Ascending aorta (tissue), 2 donors: ENCODE measurements around the gene KCTD6. TPM values are rescaled to one million over a fixed set of nuclear protein-coding genes. Genes with fewer than 3 reads are reported as not detected.
A peak's percentile ranks its signal among the peaks of the same experiment; 100 is the strongest.

Experiments used
- DNase-seq, 2 donors: peaks; one replicate each; pipeline ENCODE4 v3.0.0-alpha.2; 2019; ENCODE audit warnings: low spot score in 2 of 2
- H3K27ac ChIP-seq, 2 donors: fragments of 200-600 bp; sonication (generic); one replicate each; pipeline ENCODE4 v1.5.1; 2016 to 2017; ENCODE audit warnings: mild to moderate bottlenecking in 1 of 2
- H3K27me3 ChIP-seq: fragments of 200-600 bp; sonication (generic); one replicate; pipeline ENCODE4 v1.5.1; 2017
- H3K36me3 ChIP-seq, 2 donors: fragments of 200-600 bp; sonication (generic); one replicate each; pipeline ENCODE4 v1.5.1; 2016
- H3K4me1 ChIP-seq, 2 donors: fragments of 200-600 bp; sonication (generic); one replicate each; pipeline ENCODE4 v1.5.1; 2016 to 2017; ENCODE audit warnings: mild to moderate bottlenecking in 1 of 2
- H3K4me3 ChIP-seq, 2 donors: fragments of 200-600 bp; sonication (generic); one replicate each; pipeline ENCODE4 v1.5.1; 2016 to 2017; ENCODE audit warnings: mild to moderate bottlenecking in 1 of 2
- H3K9me3 ChIP-seq, 2 donors: fragments of 200-600 bp; sonication (generic); one replicate each; pipeline ENCODE4 v1.5.1; 2016
- intact Hi-C: fragments of 100-400 bp; cut with DNase I; formaldehyde crosslinking; loops from one replicate; pipeline ENCODE4 v1.15.1; 2023
- total RNA-seq: library from RNA; depleted of rRNA; stranded (reverse); fragments of >200 nt; gene quantifications from one replicate; pipeline ENCODE4 v1.1.0, GENCODE V29; 2016
- TF ChIP-seq, protein P1 (sequence below), 3 experiments: fragments of 200-600 bp in 2 of 3; fragments of 450-650 bp in 1 of 3; sonication (generic) in 2 of 3; IDR thresholded peaks; one replicate each; pipeline ENCODE4 v1.5.1; 2016 to 2019; ENCODE audit warnings: antibody characterized with exemption in 3 of 3, mild to moderate bottlenecking in 1 of 3, moderate library complexity in 1 of 3

Gene KCTD6
- total RNA-seq = 6.6 TPM

- intact Hi-C loops = loop anchor here (1.0 to 2.0 kb wide), 6 partner anchors 29 to 895 kb away; partner anchors contain the start of genes ARF4, HTD2, PDHB and PXK
- Histone ChIP-seq H3K36me3 (no peaks in the 10 kb centered on the region), H3K27me3 (no peaks in the 10 kb centered on the region), H3K4me1 (peaks cover 5 to 37% of the 10 kb centered on the region in 2 donors), H3K9me3 (no peaks in the 10 kb centered on the region), H3K27ac (peak within 1 kb of the TSS; percentile 81 to 92), H3K4me3 (peak within 1 kb of the TSS; percentile 96 to 98)
- DNase-seq = peak; percentile 65 to 96
- TF ChIP-seq, protein P1, sequence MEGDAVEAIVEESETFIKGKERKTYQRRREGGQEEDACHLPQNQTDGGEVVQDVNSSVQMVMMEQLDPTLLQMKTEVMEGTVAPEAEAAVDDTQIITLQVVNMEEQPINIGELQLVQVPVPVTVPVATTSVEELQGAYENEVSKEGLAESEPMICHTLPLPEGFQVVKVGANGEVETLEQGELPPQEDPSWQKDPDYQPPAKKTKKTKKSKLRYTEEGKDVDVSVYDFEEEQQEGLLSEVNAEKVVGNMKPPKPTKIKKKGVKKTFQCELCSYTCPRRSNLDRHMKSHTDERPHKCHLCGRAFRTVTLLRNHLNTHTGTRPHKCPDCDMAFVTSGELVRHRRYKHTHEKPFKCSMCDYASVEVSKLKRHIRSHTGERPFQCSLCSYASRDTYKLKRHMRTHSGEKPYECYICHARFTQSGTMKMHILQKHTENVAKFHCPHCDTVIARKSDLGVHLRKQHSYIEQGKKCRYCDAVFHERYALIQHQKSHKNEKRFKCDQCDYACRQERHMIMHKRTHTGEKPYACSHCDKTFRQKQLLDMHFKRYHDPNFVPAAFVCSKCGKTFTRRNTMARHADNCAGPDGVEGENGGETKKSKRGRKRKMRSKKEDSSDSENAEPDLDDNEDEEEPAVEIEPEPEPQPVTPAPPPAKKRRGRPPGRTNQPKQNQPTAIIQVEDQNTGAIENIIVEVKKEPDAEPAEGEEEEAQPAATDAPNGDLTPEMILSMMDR (IDR thresholded peaks at IDR 0.05) = peak; percentile 58 to 86 (median 64)
These were observed at the start of gene KCTD6 for GRCh38 chr3:58491506-58492402. Gene KCTD6, plus strand, starts transcription at chr3:58492096. Its CDS starts 6,660 bp downstream, at chr3:58498756.

DNA sequence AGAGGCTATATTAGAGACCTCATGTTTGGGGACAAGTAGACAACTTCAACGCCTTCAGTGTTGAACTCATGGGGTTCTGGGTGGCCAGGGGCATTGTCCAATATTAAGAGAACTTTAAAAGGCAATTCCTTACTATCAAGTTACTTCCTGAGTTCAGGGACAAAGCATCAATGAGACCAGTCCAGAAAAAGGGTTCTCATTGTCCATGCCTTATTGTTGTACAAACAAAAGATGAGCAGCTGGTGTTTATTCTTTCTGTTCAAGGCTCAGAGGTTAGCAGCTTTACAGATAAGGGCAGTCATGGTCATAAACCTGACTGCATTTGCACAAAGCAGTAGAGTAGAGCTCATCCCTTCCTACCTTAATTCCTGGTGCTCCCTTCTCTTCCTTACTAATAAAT, 39.7 kb upstream of the KCTD6 start:
- H3K36me3 ChIP-seq = no peaks in the 10 kb centered on the region
- peaks cover 0 to 15% of the 10 kb centered on the region in 2 donors for H3K9me3 ChIP-seq
- no peak for DNase-seq
- intact Hi-C loops = no loop called here
- H3K27me3 ChIP-seq = no peaks in the 10 kb centered on the region
- TF ChIP-seq, protein P1 (IDR thresholded peaks at IDR 0.05) = no peak
- no peaks in the 10 kb centered on the region for H3K4me1 ChIP-seq
- no peak overlapping the region for H3K4me3 ChIP-seq
- no peak overlapping the region for H3K27ac ChIP-seq

GRCh38 chr3:58459160-58459559, 32.7 kb upstream of the KCTD6 start:
- H3K27me3 ChIP-seq = no peaks in the 10 kb centered on the region
- H3K36me3 ChIP-seq = no peaks in the 10 kb centered on the region
- no peak for DNase-seq
- H3K4me3 ChIP-seq = no peak overlapping the region
- no peak overlapping the region for H3K27ac ChIP-seq
- peaks cover 0 to 11% of the 10 kb centered on the region in 2 donors for H3K9me3 ChIP-seq
- intact Hi-C loops = no loop called here
- TF ChIP-seq, protein P1 (IDR thresholded peaks at IDR 0.05) = no peak
- H3K4me1 ChIP-seq = peaks cover 0 to 2% of the 10 kb centered on the region in 2 donors

- no peak for DNase-seq
- no peaks in the 10 kb centered on the region for H3K36me3 ChIP-seq
- intact Hi-C loops = loop anchor here (1.0 to 2.0 kb wide), 2 partner anchors 28 to 69 kb away; no protein-coding TSS in a partner anchor
- H3K27me3 ChIP-seq = no peaks in the 10 kb centered on the region
- TF ChIP-seq, protein P1 (IDR thresholded peaks at IDR 0.05) = no peak
- H3K9me3 ChIP-seq = no peaks in the 10 kb centered on the region
- no peak overlapping the region for H3K27ac ChIP-seq
- no peak overlapping the region for H3K4me3 ChIP-seq
- H3K4me1 ChIP-seq = peaks cover 0 to 2% of the 10 kb centered on the region in 2 donors
These were observed 29.1 kb upstream of the KCTD6 start for GRCh38 chr3:58462829-58463180.

DNA sequence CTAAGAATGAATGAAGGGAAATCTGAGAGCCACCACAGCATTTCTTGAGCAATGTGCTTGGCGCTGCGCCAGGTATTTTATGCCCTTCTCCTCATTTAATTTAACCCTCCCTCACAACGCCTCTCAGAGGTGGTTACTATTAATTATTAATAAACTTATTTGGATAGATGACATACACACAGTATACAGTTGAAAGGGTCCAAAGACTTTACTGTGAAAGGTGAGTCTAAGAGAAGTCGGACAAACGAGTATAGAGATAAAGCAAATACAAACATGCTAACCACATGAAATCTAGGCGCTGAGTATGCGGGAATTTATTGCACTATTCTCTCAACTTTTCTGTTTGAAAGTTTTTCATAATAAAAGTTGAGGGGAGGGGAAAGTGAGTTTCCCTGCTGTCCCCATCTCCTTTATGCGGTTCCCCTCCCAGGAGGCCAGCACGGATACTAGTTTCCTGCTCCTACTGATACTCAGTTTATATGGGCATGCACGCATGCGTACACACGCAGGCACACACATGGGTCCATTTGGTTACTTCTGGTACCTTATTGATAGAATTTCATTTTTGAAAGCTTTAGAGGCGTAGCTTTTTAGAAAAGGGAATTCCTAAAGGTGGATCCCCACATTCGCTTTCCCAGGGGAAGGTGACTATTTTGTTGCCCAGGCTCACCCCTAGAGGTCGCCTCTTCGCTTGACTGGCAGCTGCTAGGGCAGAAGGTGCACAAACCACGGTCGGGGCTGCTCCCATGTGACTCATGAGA, 28.5 kb upstream of the KCTD6 start:
- Histone ChIP-seq H3K4me1 (peaks cover 0 to 2% of the 10 kb centered on the region in 2 donors), H3K36me3 (no peaks in the 10 kb centered on the region), H3K9me3 (no peaks in the 10 kb centered on the region), H3K4me3 (peak overlapping the region in 1 of 2 donors; percentile 56), H3K27ac (no peak overlapping the region), H3K27me3 (no peaks in the 10 kb centered on the region)
- TF ChIP-seq, protein P1 (IDR thresholded peaks at IDR 0.05) = peak; percentile 62 to 82 (median 80)
- DNase-seq = peak; percentile 25 to 86
- intact Hi-C loops = loop anchor here (1.0 to 2.0 kb wide), 2 partner anchors 27 to 69 kb away; no protein-coding TSS in a partner anchor
